HCT116 (cell line): ENCODE results near the gene UGT1A7. TPM values are rescaled to one million over a fixed set of nuclear protein-coding genes. Genes with fewer than 3 reads are reported as not detected.

Source experiments
- ATAC-seq: fragments of 200-7000 bp; cut with Tn5 transposase; 2 replicates; pipeline ENCODE4 v1.9.1; 2020; ENCODE audit warnings: mild to moderate bottlenecking, moderate library complexity
- BruUV-seq: library from RNA; stranded (reverse); fragments of 400-500 nt; replicated peaks from 2 replicates; lab custom pipeline; 2021; lab: Mats Ljungman, UMichigan
- CTCF ChIA-PET: fragments of 300-600 bp; sonication (Branson Sonifier 250); formaldehyde crosslinking; loops from one replicate; lab custom pipeline; 2021; ENCODE audit warnings: antibody characterized with exemption; lab: Charles Lee
- POLR2A ChIA-PET: fragments of 300-600, 350-600 bp; sonication (Branson Sonifier 250); formaldehyde crosslinking; loops from one replicate; lab custom pipeline; 2021; ENCODE audit warnings: antibody characterized with exemption; lab: Charles Lee
- RAD21 ChIA-PET, 2 experiments: fragments of 300-600 bp; sonication (Branson Sonifier 250); formaldehyde crosslinking; loops; one replicate each; lab custom pipeline; 2023; ENCODE audit warnings: low total read pairs in 2 of 2; ENCODE audit not compliant: uncharacterized antibody in 2 of 2, unreplicated experiment in 2 of 2, low non-redundant PET in 1 of 2; lab: Charles Lee
- DNase-seq: peaks from one replicate; pipeline ENCODE4 v3.0.0-alpha.2; 2010; ENCODE audit warnings: low read depth, low spot score
- H2AFZ ChIP-seq: fragments of 200-600 bp; shearing (Covaris generic), sonication (generic); 2 replicates; pipeline ENCODE4 v1.6.1; 2017; ENCODE audit warnings: low read depth, mixed run types, mixed read lengths, antibody characterized with exemption, low read length; ENCODE audit not compliant: poor library complexity, severe bottlenecking
- H3K27ac ChIP-seq: 2 replicates; pipeline ENCODE4 v1.5.1; 2012; ENCODE audit warnings: low read depth, low read length
- H3K27me3 ChIP-seq: fragments of 200-600 bp; sonication (generic); 2 replicates; pipeline ENCODE4 v1.6.1; 2016; ENCODE audit warnings: mixed run types, low read length, mixed read lengths; ENCODE audit not compliant: insufficient read depth
- H3K36me3 ChIP-seq, 2 experiments: fragments of 200-500 bp in 1 of 2; fragments of 200-600 bp in 1 of 2; sonication (Bioruptor generic) in 1 of 2; sonication (generic) in 1 of 2; 2 replicates each; pipeline versions ENCODE4 v1.5.1 to v1.6.1; 2014 to 2016; ENCODE audit warnings: low read length in 2 of 2, inconsistent platforms in 1 of 2, mixed read lengths in 1 of 2, mixed run types in 1 of 2; ENCODE audit not compliant: insufficient read depth in 2 of 2, control insufficient read depth in 1 of 2
- H3K4me1 ChIP-seq, 2 experiments: fragments of 200-600 bp in 1 of 2; sonication (generic) in 1 of 2; 2 replicates each; pipeline versions ENCODE4 v1.5.1 to v1.6.1; 2012 to 2017; ENCODE audit warnings: low read length in 2 of 2, inconsistent platforms in 1 of 2, mild to moderate bottlenecking in 1 of 2, mixed read lengths in 1 of 2, mixed run types in 1 of 2, moderate library complexity in 1 of 2; ENCODE audit not compliant: insufficient read depth in 2 of 2, control insufficient read depth in 1 of 2
- H3K4me2 ChIP-seq: fragments of 200-600 bp; sonication (generic); 2 replicates; pipeline ENCODE4 v1.6.1; 2017; ENCODE audit warnings: mixed run types, low read length, mixed read lengths
- H3K4me3 ChIP-seq, 2 experiments: fragments of 200-600 bp in 1 of 2; sonication (generic) in 1 of 2; replicated peaks in 1 of 2; 2 replicates each; pipeline ENCODE4 v1.5.1; 2011 to 2016; ENCODE audit warnings: low read length in 2 of 2, control low read depth in 1 of 2, low read depth in 1 of 2, mild to moderate bottlenecking in 1 of 2, mixed read lengths in 1 of 2, mixed run types in 1 of 2
- H3K79me2 ChIP-seq: fragments of 200-600 bp; sonication (generic); 2 replicates; pipeline ENCODE4 v1.6.1; 2017; ENCODE audit warnings: mild to moderate bottlenecking, mixed run types, low read length, moderate library complexity, mixed read lengths; ENCODE audit not compliant: insufficient read depth
- H3K9ac ChIP-seq: fragments of 200-600 bp; sonication (generic); 2 replicates; pipeline ENCODE4 v1.6.1; 2016; ENCODE audit warnings: low read length, mixed read lengths
- H3K9me2 ChIP-seq: fragments of 200-600 bp; sonication (generic), shearing (Covaris generic); 2 replicates; pipeline ENCODE4 v1.6.1; 2017; ENCODE audit warnings: mixed run types, mild to moderate bottlenecking, moderate library complexity; ENCODE audit not compliant: insufficient read depth
- H3K9me3 ChIP-seq, 2 experiments: fragments of 200-500 bp in 1 of 2; fragments of 200-600 bp in 1 of 2; sonication (Bioruptor generic) in 1 of 2; sonication (generic) in 1 of 2; 2 replicates each; pipeline ENCODE4 v1.6.1; 2014 to 2017; ENCODE audit warnings: low read length in 2 of 2, mixed read lengths in 2 of 2, inconsistent platforms in 1 of 2, low read depth in 1 of 2, mild to moderate bottlenecking in 1 of 2, mixed run types in 1 of 2, moderate library complexity in 1 of 2; ENCODE audit not compliant: control insufficient read depth in 1 of 2, insufficient read depth in 1 of 2
- H4K20me1 ChIP-seq: fragments of 200-600 bp; sonication (generic), shearing (Covaris generic); 2 replicates; pipeline ENCODE4 v1.6.1; 2017; ENCODE audit warnings: mixed run types, mild to moderate bottlenecking, moderate library complexity; ENCODE audit not compliant: insufficient read depth
- ATF3 ChIP-seq: IDR thresholded peaks from 2 replicates; pipeline ENCODE4 v1.6.1; 2012
- CBX3 ChIP-seq: IDR thresholded peaks from 2 replicates; pipeline ENCODE4 v1.6.1; 2012; ENCODE audit warnings: low read depth
- EGR1 ChIP-seq: IDR thresholded peaks from 2 replicates; pipeline ENCODE4 v1.6.1; 2012; ENCODE audit warnings: low read depth
- EZH2 ChIP-seq: fragments of 200-600 bp; sonication (generic); IDR thresholded peaks from 2 replicates; pipeline ENCODE4 v1.6.1; 2017; ENCODE audit warnings: antibody characterized with exemption, mixed run types
- EZH2phosphoT487 ChIP-seq: fragments of 200-600 bp; IDR thresholded peaks from 2 replicates; pipeline ENCODE4 v1.6.1; 2018; ENCODE audit warnings: antibody characterized with exemption, borderline replicate concordance
- FOSL1 ChIP-seq: IDR thresholded peaks from 2 replicates; pipeline ENCODE4 v1.6.1; 2012; ENCODE audit warnings: low read depth
- JUND ChIP-seq: IDR thresholded peaks from 2 replicates; pipeline ENCODE4 v1.6.1; 2012
- POLR2A ChIP-seq: IDR thresholded peaks from 2 replicates; pipeline ENCODE4 v1.7.0; 2011; ENCODE audit warnings: borderline replicate concordance; ENCODE audit not compliant: insufficient read depth, insufficient read length; ENCODE audit errors: extremely low read depth
- POLR2AphosphoS5 ChIP-seq: IDR thresholded peaks from 2 replicates; pipeline ENCODE4 v1.6.1; 2011; ENCODE audit warnings: mild to moderate bottlenecking, low read depth, low read length, moderate library complexity
- SP1 ChIP-seq: IDR thresholded peaks from 2 replicates; pipeline ENCODE4 v1.6.1; 2012; ENCODE audit warnings: low read depth
- SRF ChIP-seq: IDR thresholded peaks from 2 replicates; pipeline ENCODE4 v1.6.1; 2012; ENCODE audit warnings: low read depth
- YY1 ChIP-seq: IDR thresholded peaks from 2 replicates; pipeline ENCODE4 v1.6.1; 2011; ENCODE audit warnings: low read length, low read depth, moderate library complexity, mild to moderate bottlenecking; ENCODE audit not compliant: insufficient replicate concordance; ENCODE audit errors: extremely low read depth
- ZBTB33 ChIP-seq: IDR thresholded peaks from 2 replicates; pipeline ENCODE4 v1.6.1; 2011; ENCODE audit warnings: mild to moderate bottlenecking, low read length, moderate library complexity; ENCODE audit not compliant: insufficient replicate concordance; ENCODE audit errors: extremely low read depth
- ZFX ChIP-seq: fragments of 450-650 bp; IDR thresholded peaks from 2 replicates; pipeline ENCODE4 v1.6.1; 2017
- ZNF274 ChIP-seq: fragments of 200-500 bp; sonication (Bioruptor generic); IDR thresholded peaks from 2 replicates; pipeline ENCODE4 v1.6.1; 2014; ENCODE audit warnings: mild to moderate bottlenecking, low read depth, low read length, inconsistent platforms
- intact Hi-C: fragments of 100-400 bp; cut with micrococcal nuclease; formaldehyde crosslinking; loops from 2 replicates; pipeline ENCODE4 v1.10.0; 2022
- total RNA-seq: library from RNA; stranded (reverse); gene quantifications from one replicate; pipeline ENCODE4 v1.2.1, GENCODE V29; 2021; ENCODE audit not compliant: unreplicated experiment

The UGT1A7 gene
- total RNA-seq, 1 experiment from 2014 or later: not detected

- Histone ChIP-seq H3K4me3 (no peak overlapping the region), H3K36me3 (no peaks in the 10 kb centered on the region), H4K20me1 (no peaks in the 10 kb centered on the region), H3K4me1 (no peaks in the 10 kb centered on the region), H3K79me2 (no peaks in the 10 kb centered on the region), H3K9me2 (no peaks in the 10 kb centered on the region), H3K9ac (no peak overlapping the region), H3K27me3 (peaks cover 14% of the 10 kb centered on the region; the same call in 1 of the 2 replicates), H3K4me2 (no peak overlapping the region), H2AFZ (no peak overlapping the region), H3K9me3 (no peaks in the 10 kb centered on the region), H3K27ac (no peak overlapping the region)
- intact Hi-C loops: no loop called here
- ChIA-PET RAD21 (no interaction called here), POLR2A (no interaction called here), CTCF (no interaction called here)
- ATAC-seq (no peak), DNase-seq (no peak)
- TF ChIP-seq FOSL1 (no peak), EZH2phosphoT487 (no peak), YY1 (no peak), POLR2A (no peak), SRF (no peak), ZFX (no peak), POLR2AphosphoS5 (no peak), SP1 (no peak), ATF3 (no peak), EGR1 (no peak), CBX3 (no peak), ZNF274 (no peak), EZH2 (no peak), JUND (no peak), ZBTB33 (no peak)
- BruUV-seq: no TSS peak
These were observed 32.4 kb downstream of the UGT1A7 start for GRCh38 chr2:233714121-233714520.
